HL-60 (cell line): ENCODE data around the gene RGR.

Experiments used
- DNase-seq, 2 experiments: peaks; one replicate each; pipeline ENCODE4 v3.0.0-alpha.2; 2010 to 2020; ENCODE audit warnings: low read depth in 1 of 2, low spot score in 1 of 2
- H3K27ac ChIP-seq: fragments of 250-450 bp; sonication (Bioruptor Pico); replicated peaks from 2 replicates; pipeline ENCODE4 v1.5.1; 2020; ENCODE audit warnings: mild to moderate bottlenecking, moderate library complexity
- H3K27me3 ChIP-seq: fragments of 250-450 bp; sonication (Bioruptor Pico); 2 replicates; pipeline ENCODE4 v1.5.1; 2021; ENCODE audit warnings: mild to moderate bottlenecking, moderate library complexity; ENCODE audit not compliant: insufficient read depth, poor library complexity, severe bottlenecking
- H3K4me3 ChIP-seq: replicated peaks from 2 replicates; pipeline ENCODE4 v1.5.1; 2011; ENCODE audit warnings: mild to moderate bottlenecking, control low read depth, low read length; ENCODE audit not compliant: insufficient read depth
- GABPA ChIP-seq: IDR thresholded peaks from 2 replicates; pipeline ENCODE4 v1.6.1; 2012; ENCODE audit warnings: low read depth
- POLR2AphosphoS5 ChIP-seq: IDR thresholded peaks from 2 replicates; pipeline ENCODE4 v1.6.1; 2012; ENCODE audit warnings: low read depth
- SPI1 ChIP-seq: IDR thresholded peaks from 2 replicates; pipeline ENCODE4 v1.6.1; 2012; ENCODE audit warnings: low read depth, mild to moderate bottlenecking, borderline replicate concordance
- TF ChIP-seq, protein P1 (sequence below): IDR thresholded peaks from 2 replicates; pipeline ENCODE4 v1.6.1; 2012; ENCODE audit warnings: low read depth; ENCODE audit not compliant: insufficient replicate concordance
- TF ChIP-seq, protein P2 (sequence below): IDR thresholded peaks from one replicate; pipeline ENCODE4 v1.5.1; 2011; ENCODE audit warnings: low read length, control low read depth, inconsistent platforms; ENCODE audit not compliant: insufficient read depth

RGR gene

DNA sequence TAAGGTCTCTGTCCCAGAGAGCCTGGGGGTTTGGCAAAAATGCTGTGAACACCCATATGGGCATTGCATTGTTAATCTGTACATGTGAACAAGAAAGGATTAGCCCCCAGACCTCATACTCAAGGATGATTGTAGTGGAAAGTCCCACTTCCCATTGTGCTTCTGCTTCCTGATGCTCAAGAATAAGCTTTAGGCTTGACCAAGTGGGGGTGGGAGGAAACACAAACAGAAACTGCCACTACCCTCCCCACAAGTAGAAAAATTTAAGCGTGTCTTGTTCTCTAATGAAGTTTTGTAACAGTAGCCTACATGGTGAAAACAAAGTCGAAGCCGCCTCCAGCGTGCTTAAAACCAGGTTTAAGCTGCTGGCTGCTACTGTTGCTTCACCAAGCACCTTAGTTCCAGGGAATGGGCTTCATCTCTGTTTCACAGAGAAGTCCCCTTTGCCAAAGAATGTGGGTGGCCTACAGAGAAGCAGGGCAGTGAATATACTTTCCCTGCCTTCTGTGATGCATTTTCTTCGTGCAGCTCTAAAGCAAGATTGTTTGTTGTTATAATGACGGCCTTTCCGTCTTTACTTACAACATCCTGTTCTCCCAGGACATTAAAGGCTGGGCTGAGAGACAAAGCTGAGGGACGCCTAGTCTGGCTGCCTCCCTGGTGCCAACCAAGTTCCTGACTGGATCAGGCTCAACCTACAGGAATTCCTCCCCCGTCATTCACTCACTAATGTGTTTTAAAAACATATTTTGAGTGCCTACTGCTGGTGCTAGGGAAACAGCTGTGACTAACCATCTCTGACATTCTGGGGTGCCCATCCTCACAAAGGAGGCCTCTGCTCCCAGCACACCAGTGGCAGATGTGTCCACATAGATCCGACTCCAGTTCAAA lies 51.5 kb downstream of the RGR start:
- no peak overlapping the region for H3K27ac ChIP-seq
- no peak for DNase-seq
- H3K4me3 ChIP-seq = no peak overlapping the region
- no peaks in the 10 kb centered on the region for H3K27me3 ChIP-seq
- TF ChIP-seq, protein P1, sequence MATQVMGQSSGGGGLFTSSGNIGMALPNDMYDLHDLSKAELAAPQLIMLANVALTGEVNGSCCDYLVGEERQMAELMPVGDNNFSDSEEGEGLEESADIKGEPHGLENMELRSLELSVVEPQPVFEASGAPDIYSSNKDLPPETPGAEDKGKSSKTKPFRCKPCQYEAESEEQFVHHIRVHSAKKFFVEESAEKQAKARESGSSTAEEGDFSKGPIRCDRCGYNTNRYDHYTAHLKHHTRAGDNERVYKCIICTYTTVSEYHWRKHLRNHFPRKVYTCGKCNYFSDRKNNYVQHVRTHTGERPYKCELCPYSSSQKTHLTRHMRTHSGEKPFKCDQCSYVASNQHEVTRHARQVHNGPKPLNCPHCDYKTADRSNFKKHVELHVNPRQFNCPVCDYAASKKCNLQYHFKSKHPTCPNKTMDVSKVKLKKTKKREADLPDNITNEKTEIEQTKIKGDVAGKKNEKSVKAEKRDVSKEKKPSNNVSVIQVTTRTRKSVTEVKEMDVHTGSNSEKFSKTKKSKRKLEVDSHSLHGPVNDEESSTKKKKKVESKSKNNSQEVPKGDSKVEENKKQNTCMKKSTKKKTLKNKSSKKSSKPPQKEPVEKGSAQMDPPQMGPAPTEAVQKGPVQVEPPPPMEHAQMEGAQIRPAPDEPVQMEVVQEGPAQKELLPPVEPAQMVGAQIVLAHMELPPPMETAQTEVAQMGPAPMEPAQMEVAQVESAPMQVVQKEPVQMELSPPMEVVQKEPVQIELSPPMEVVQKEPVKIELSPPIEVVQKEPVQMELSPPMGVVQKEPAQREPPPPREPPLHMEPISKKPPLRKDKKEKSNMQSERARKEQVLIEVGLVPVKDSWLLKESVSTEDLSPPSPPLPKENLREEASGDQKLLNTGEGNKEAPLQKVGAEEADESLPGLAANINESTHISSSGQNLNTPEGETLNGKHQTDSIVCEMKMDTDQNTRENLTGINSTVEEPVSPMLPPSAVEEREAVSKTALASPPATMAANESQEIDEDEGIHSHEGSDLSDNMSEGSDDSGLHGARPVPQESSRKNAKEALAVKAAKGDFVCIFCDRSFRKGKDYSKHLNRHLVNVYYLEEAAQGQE = no peak
- TF ChIP-seq GABPA = no peak

DNA sequence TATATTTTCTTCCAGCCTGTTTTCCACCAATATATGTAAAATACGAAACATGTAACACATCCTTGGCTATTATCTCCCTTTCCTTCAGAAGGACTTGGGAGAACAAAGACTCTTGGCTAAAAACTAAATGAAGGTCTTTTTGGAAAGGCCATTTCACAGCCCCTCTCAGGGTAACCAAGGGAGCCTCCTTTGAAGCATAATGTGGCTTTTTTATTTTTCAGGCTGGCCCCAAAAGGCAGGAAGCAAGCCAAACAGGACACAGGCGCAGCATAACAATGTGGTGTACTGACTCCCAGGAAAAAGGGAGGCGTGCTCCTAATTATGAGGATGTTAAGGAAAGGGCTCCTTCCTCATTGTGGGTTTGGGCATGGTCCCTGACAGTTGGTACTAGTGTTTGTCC lies 53.2 kb downstream of the RGR start:
- no peak for TF ChIP-seq POLR2AphosphoS5
- TF ChIP-seq, protein P1 = no peak
- DNase-seq = no peak
- Histone ChIP-seq H3K27me3 (no peaks in the 10 kb centered on the region), H3K27ac (no peak overlapping the region), H3K4me3 (no peak overlapping the region)

DNA sequence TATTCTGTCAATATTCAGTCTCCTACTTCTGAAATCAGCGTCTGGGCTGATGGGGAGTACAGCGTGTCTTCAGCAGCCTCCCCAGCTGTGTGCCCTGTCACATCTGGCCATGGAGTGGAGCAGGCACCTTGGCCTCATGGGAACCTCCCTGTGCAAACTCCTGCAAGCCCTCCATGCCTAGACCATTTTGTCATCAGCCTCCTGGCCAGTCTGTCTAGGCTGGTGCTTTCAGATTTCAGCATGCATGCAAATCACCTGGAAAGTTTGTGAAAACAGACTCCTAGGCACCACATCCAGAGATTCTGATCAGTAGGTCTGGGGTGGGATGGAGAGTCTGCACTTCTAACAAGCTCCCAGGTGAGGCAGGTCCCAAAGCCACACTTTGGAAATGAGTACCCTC lies 57.4 kb downstream of the RGR start:
- TF ChIP-seq GABPA (no peak), POLR2AphosphoS5 (no peak), SPI1 (no peak)
- TF ChIP-seq, protein P2, sequence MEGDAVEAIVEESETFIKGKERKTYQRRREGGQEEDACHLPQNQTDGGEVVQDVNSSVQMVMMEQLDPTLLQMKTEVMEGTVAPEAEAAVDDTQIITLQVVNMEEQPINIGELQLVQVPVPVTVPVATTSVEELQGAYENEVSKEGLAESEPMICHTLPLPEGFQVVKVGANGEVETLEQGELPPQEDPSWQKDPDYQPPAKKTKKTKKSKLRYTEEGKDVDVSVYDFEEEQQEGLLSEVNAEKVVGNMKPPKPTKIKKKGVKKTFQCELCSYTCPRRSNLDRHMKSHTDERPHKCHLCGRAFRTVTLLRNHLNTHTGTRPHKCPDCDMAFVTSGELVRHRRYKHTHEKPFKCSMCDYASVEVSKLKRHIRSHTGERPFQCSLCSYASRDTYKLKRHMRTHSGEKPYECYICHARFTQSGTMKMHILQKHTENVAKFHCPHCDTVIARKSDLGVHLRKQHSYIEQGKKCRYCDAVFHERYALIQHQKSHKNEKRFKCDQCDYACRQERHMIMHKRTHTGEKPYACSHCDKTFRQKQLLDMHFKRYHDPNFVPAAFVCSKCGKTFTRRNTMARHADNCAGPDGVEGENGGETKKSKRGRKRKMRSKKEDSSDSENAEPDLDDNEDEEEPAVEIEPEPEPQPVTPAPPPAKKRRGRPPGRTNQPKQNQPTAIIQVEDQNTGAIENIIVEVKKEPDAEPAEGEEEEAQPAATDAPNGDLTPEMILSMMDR = no peak
- TF ChIP-seq, protein P1 = no peak

DNA sequence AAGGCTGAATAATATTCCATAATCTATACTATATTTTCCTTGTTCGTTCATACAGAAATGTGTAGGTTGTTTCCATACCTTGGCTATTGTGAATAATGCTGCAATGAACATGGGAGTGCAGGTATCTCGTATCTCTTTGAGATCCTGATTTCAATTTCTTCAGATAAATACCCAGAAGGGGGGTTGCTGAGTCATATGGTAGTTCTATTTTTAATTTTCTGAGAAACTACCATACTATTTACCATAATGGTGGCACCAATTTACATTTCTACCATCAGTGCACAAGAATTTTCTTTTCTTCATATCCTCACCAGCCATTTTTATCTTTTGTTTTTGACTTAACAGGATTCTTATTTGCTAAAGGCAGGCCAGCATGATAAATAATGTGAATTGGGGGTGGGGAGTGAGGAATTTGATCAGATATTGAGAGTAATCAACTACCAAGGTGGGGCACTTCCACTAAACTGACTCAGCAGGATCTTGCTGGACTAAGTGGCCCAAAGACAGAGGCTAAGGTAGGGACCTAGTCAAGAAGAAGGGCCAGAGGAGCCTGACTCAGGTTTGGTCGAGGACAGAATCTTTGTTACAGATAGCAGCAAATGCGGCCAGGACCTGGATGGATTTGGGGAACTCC lies 62.0 kb downstream of the RGR start:
- no peak overlapping the region for H3K4me3 ChIP-seq
- H3K27ac ChIP-seq = no peak overlapping the region
- no peak for TF ChIP-seq POLR2AphosphoS5
- TF ChIP-seq, protein P1 = no peak
- TF ChIP-seq, protein P2 = no peak
- TF ChIP-seq GABPA = no peak
- TF ChIP-seq SPI1 = no peak
- DNase-seq = no peak
- no peaks in the 10 kb centered on the region for H3K27me3 ChIP-seq

More for the DNA sequence above, 57.4 kb downstream of the RGR start:
- H3K27me3 ChIP-seq = no peaks in the 10 kb centered on the region
- no peak for DNase-seq
- no peak overlapping the region for H3K27ac ChIP-seq
- no peak overlapping the region for H3K4me3 ChIP-seq
